PC-3 (cell line): ENCODE data around the gene ZNF346. TPM values are rescaled to one million over a fixed set of nuclear protein-coding genes. Genes with fewer than 3 reads are reported as not detected.
"Not testable (repeated sequence)": the region's sequence is repeated elsewhere in the genome, so short reads cannot be mapped to it uniquely, and the experiment has no call there.

Experiments
- ATAC-seq: fragments of 200-7000 bp; cut with Tn5 transposase; 2 replicates; pipeline ENCODE4 v1.9.1; 2020; ENCODE audit warnings: mild to moderate bottlenecking, moderate library complexity
- BruUV-seq: library from RNA; stranded (reverse); fragments of 400-500 nt; replicated peaks from 2 replicates; lab custom pipeline; 2021; lab: Mats Ljungman, UMichigan
- CTCF ChIA-PET: fragments of 300-600 bp; sonication (Branson Sonifier 250); formaldehyde crosslinking; loops from one replicate; lab custom pipeline; 2022; ENCODE audit warnings: antibody characterized with exemption; lab: Charles Lee
- POLR2A ChIA-PET: fragments of 300-600 bp; sonication (Branson Sonifier 250); formaldehyde crosslinking; loops from one replicate; lab custom pipeline; 2022; ENCODE audit warnings: antibody characterized with exemption; ENCODE audit not compliant: unreplicated experiment; lab: Charles Lee
- DNase-seq: peaks from one replicate; pipeline ENCODE4 v3.0.0-alpha.2; 2015
- H2AFZ ChIP-seq: fragments of 300-600 bp; sonication (generic); 2 replicates; pipeline ENCODE4 v1.6.0; 2016; ENCODE audit warnings: antibody characterized with exemption, low read length
- H3F3A ChIP-seq: fragments of 300-600 bp; sonication (generic); one replicate; pipeline ENCODE4 v1.6.0; 2017; ENCODE audit warnings: antibody characterized with exemption, low read length, control low read depth, mild to moderate bottlenecking; ENCODE audit not compliant: unreplicated experiment
- H3K27ac ChIP-seq: fragments of 300-600 bp; sonication (generic); 2 replicates; pipeline ENCODE4 v1.5.1; 2016; ENCODE audit warnings: mild to moderate bottlenecking, low read length
- H3K27me3 ChIP-seq: fragments of 300-600 bp; sonication (generic); 2 replicates; pipeline ENCODE4 v1.6.1; 2016; ENCODE audit warnings: low read length, mixed read lengths
- H3K36me3 ChIP-seq: fragments of 300-600 bp; sonication (generic); 2 replicates; pipeline ENCODE4 v1.6.1; 2016; ENCODE audit warnings: low read depth, mixed run types, low read length, mixed read lengths
- H3K4me1 ChIP-seq: fragments of 300-600 bp; sonication (generic); 2 replicates; pipeline ENCODE4 v1.5.1; 2016; ENCODE audit warnings: low read length; ENCODE audit not compliant: insufficient read depth
- H3K4me2 ChIP-seq: fragments of 300-600 bp; sonication (generic); 2 replicates; pipeline ENCODE4 v1.6.0; 2016; ENCODE audit warnings: low read length
- H3K4me3 ChIP-seq: fragments of 300-600 bp; sonication (generic); 2 replicates; pipeline ENCODE4 v1.5.1; 2016; ENCODE audit warnings: mild to moderate bottlenecking, low read length, mixed read lengths
- H3K79me2 ChIP-seq: fragments of 300-600 bp; sonication (generic); 2 replicates; pipeline ENCODE4 v1.6.1; 2017; ENCODE audit warnings: low read length, mixed read lengths
- H3K9ac ChIP-seq: fragments of 300-600 bp; sonication (generic); 2 replicates; pipeline ENCODE4 v1.6.0; 2016; ENCODE audit warnings: mild to moderate bottlenecking, low read length
- H3K9me2 ChIP-seq: fragments of 300-600 bp; sonication (generic); replicated peaks from 2 replicates; pipeline ENCODE4 v1.6.1; 2016; ENCODE audit warnings: mixed run types, low read length, mixed read lengths
- H3K9me3 ChIP-seq: fragments of 300-600 bp; sonication (generic); 2 replicates; pipeline ENCODE4 v1.6.1; 2016; ENCODE audit warnings: low read length, mixed read lengths
- H4K20me1 ChIP-seq: fragments of 300-600 bp; sonication (generic); 2 replicates; pipeline ENCODE4 v1.6.1; 2016; ENCODE audit warnings: low read length, mixed read lengths
- CTCF ChIP-seq: fragments of 300-600 bp; sonication (generic); conservative IDR thresholded peaks from 2 replicates; pipeline ENCODE4 v1.5.1; 2017; ENCODE audit warnings: antibody characterized with exemption, low read depth, mild to moderate bottlenecking, low read length
- EZH2 ChIP-seq: fragments of 300-600 bp; sonication (generic); IDR thresholded peaks from one replicate; pipeline ENCODE4 v1.6.1; 2017; ENCODE audit warnings: antibody characterized with exemption, mild to moderate bottlenecking, low read length; ENCODE audit not compliant: unreplicated experiment
- EZH2phosphoT487 ChIP-seq: fragments of 300-600 bp; sonication (generic); IDR thresholded peaks from 2 replicates; pipeline ENCODE4 v1.6.1; 2018; ENCODE audit warnings: mild to moderate bottlenecking, antibody characterized with exemption, low read length, borderline replicate concordance
- intact Hi-C: fragments of 100-400 bp; cut with micrococcal nuclease; formaldehyde crosslinking; loops from 2 replicates; pipeline ENCODE4 v1.9.0; 2023
- total RNA-seq: library from RNA; depleted of rRNA; stranded (reverse); fragments of >200 nt; gene quantifications from 2 replicates; pipeline ENCODE4 v1.2.3, GENCODE V29; 2014

ZNF346 gene
- total RNA-seq, 1 experiment from 2014 or later, result 38.9 TPM

GRCh38 chr5:176985516-176985915 lies 37.0 kb upstream of the ZNF346 start:
- no peaks in the 10 kb centered on the region for H3K9me2 ChIP-seq
- POLR2A ChIA-PET, result no interaction called here
- H3K79me2 ChIP-seq, result peaks cover 65% of the 10 kb centered on the region
- H3K4me2 ChIP-seq, result no peak overlapping the region
- H4K20me1 ChIP-seq, result 0 out of 2 replicates have a peak, but pooled peaks cover 8% of the 10 kb centered on the region
- H3K36me3 ChIP-seq, result peaks cover 4% of the 10 kb centered on the region; the same call in 1 of the 2 replicates
- H3K9ac ChIP-seq, result no peak overlapping the region
- no peak for TF ChIP-seq EZH2phosphoT487
- TF ChIP-seq EZH2, result no peak
- TF ChIP-seq CTCF, result no peak
- no peaks in the 10 kb centered on the region for H3F3A ChIP-seq
- H3K9me3 ChIP-seq, result no peaks in the 10 kb centered on the region
- H3K4me3 ChIP-seq, result no peak overlapping the region
- CTCF ChIA-PET, result no interaction called here
- no peaks in the 10 kb centered on the region for H3K4me1 ChIP-seq
- intact Hi-C loops, result no loop called here
- no peak overlapping the region for H3K27ac ChIP-seq
- no peak for ATAC-seq
- H3K27me3 ChIP-seq, result no peaks in the 10 kb centered on the region
- no peak for DNase-seq
- BruUV-seq, result no TSS peak
- H2AFZ ChIP-seq, result no peak overlapping the region

- ATAC-seq, result no peak
- H4K20me1 ChIP-seq, result 0 out of 2 replicates have a peak, but pooled peaks cover 8% of the 10 kb centered on the region
- H3K4me3 ChIP-seq, result no peak overlapping the region
- CTCF ChIA-PET, result no interaction called here
- H3K36me3 ChIP-seq, result peaks cover 2% of the 10 kb centered on the region; the same call in 1 of the 2 replicates
- TF ChIP-seq CTCF (no peak), EZH2phosphoT487 (no peak), EZH2 (no peak)
- no peak overlapping the region for H3K27ac ChIP-seq
- no peaks in the 10 kb centered on the region for H3K9me2 ChIP-seq
- H3K9ac ChIP-seq, result no peak overlapping the region
- no TSS peak for BruUV-seq
- no peak overlapping the region for H3K4me2 ChIP-seq
- H3K27me3 ChIP-seq, result no peaks in the 10 kb centered on the region
- no peak overlapping the region for H2AFZ ChIP-seq
- POLR2A ChIA-PET, result no interaction called here
- peaks cover 69% of the 10 kb centered on the region for H3K79me2 ChIP-seq
- intact Hi-C loops, result no loop called here
- H3F3A ChIP-seq, result no peaks in the 10 kb centered on the region
- H3K9me3 ChIP-seq, result no peaks in the 10 kb centered on the region
- H3K4me1 ChIP-seq, result no peaks in the 10 kb centered on the region
- no peak for DNase-seq
Observed at GRCh38 chr5:176986280-176986679, 36.2 kb upstream of the ZNF346 start.

- Histone ChIP-seq H3K27ac (no peak overlapping the region), H3K27me3 (no peaks in the 10 kb centered on the region), H3K36me3 (no peaks in the 10 kb centered on the region), H3K4me2 (no peak overlapping the region), H3K4me1 (no peaks in the 10 kb centered on the region), H3K9me2 (no peaks in the 10 kb centered on the region), H3K9ac (no peak overlapping the region), H2AFZ (no peak overlapping the region), H3K9me3 (no peaks in the 10 kb centered on the region), H3K4me3 (no peak overlapping the region), H4K20me1 (0 out of 2 replicates have a peak, but pooled peaks cover 8% of the 10 kb centered on the region), H3K79me2 (peaks cover 79% of the 10 kb centered on the region), H3F3A (no peaks in the 10 kb centered on the region)
- TF ChIP-seq CTCF, result no peak
- no peak for TF ChIP-seq EZH2phosphoT487
- no peak for TF ChIP-seq EZH2
- CTCF ChIA-PET, result no interaction called here
- intact Hi-C loops, result no loop called here
- ATAC-seq (no peak), DNase-seq (no peak)
- BruUV-seq, result no TSS peak
- POLR2A ChIA-PET, result no interaction called here
Observed at GRCh38 chr5:176987583-176987982, 34.9 kb upstream of the ZNF346 start.

- peaks cover 98% of the 10 kb centered on the region for H3K79me2 ChIP-seq
- DNase-seq, H3K36me3 ChIP-seq, H2AFZ ChIP-seq, CTCF ChIA-PET, H3K27me3 ChIP-seq, ATAC-seq, H3K4me3 ChIP-seq, H3K4me2 ChIP-seq, H3K9me3 ChIP-seq, POLR2A ChIA-PET, BruUV-seq, H3K9me2 ChIP-seq, H3K9ac ChIP-seq, intact Hi-C loops, H3K27ac ChIP-seq: not testable (repeated sequence)
- peaks cover 28% of the 10 kb centered on the region for H3K4me1 ChIP-seq
- peaks cover 33% of the 10 kb centered on the region for H4K20me1 ChIP-seq
- peaks cover 10% of the 10 kb centered on the region for H3F3A ChIP-seq
Observed at GRCh38 chr5:176993081-176993480, 29.4 kb upstream of the ZNF346 start.
